HG02759 (cell line): ENCODE results near the gene TYSND1.
"Not testable (repeated sequence)": the region's sequence is repeated elsewhere in the genome, so short reads cannot be mapped to it uniquely, and the experiment has no call there.

Source experiments
- ATAC-seq: cut with Tn5 transposase; IDR thresholded peaks from one replicate; pipeline ENCODE4 v1.9.1; 2021; ENCODE audit warnings: mild to moderate bottlenecking, moderate library complexity; ENCODE audit not compliant: unreplicated experiment

The TYSND1 gene

GRCh38 chr10:70135046-70135445 is 11.5 kb downstream of the TYSND1 start:
- ATAC-seq, result no peak

- ATAC-seq, result peak; percentile 86
Observed at GRCh38 chr10:70132098-70133029, 14.1 kb downstream of the TYSND1 start, which contains the start of gene AIFM2. TSS of gene AIFM2 (minus strand) at chr10:70132825. CDS start at chr10:70124084, 8,741 bp downstream.

DNA sequence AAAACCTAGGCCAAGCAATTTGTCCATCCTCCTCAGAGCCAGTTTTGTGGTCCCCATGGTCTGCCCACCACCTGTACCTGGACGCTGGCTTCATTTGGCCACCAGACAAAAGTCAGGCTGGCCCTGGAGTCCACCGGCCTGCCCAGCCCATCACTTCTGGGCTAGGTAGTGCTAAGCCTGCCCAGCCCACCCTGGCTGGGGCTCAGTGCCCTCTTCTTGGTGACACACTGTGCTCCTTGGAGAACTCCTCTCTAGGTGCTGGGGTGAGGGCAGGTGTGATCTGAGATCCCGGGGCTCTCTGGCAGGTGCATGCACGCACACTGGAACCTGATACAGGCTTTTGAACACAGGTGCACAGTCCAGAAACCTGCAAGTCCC is 15.0 kb downstream of the TYSND1 start:
- ATAC-seq, result no peak

DNA sequence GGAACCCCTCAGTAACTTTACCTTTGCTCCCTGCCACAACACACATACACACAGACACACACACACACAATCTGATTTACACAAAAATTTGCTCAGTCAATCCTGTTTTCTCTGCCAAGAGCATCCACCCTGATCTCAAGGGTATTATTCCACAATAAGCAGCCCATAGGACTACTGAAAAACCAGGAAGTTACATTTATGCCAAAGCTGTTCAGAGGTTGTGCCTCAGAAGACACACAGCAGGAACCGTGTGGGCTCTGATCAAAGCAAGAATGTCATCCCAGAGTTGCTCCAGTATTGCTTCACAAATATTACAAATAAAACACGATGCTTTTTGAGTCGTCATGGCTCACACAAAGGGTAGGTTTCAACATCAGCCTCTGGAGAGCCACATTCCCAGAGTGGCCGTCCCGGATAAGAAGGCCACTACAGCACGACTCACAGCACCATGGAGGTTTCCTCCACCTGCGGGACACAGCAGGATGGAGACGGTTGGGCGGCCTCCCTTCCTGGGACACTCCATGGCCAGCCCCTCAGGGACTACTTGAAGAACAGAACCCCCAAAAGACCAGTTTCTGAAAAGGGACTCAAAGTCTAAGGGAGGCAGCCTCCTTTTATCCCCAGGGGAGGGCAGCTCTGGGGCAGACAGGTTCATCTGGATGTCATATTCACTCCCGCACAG is 15.5 kb downstream of the TYSND1 start:
- no peak for ATAC-seq

- ATAC-seq, result no peak
Observed at GRCh38 chr10:70126700-70127395, 19.7 kb downstream of the TYSND1 start.

- peak; percentile 44 for ATAC-seq
Observed at GRCh38 chr10:70125918-70126552, 20.5 kb downstream of the TYSND1 start.

- ATAC-seq, result no peak
Observed at GRCh38 chr10:70124918-70125317, 21.6 kb downstream of the TYSND1 start.

DNA sequence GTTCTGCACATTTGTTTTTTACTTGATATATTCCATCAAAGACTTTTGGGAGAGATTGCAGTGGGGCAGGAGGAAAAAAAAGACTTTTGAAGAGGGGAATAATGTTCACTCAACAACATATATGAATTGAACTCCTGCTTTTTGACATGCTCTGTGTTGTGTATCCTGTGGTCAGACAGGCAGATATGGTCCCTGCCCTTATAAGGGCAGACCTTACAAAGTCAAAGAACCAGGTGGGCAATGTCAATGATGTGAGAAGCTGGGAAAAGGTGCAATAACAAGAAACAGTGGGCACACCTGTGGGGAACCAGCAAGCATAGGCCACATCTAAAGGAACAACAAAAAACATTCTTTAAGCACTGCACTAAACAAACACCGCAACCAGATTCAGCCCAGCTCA is 22.1 kb downstream of the TYSND1 start:
- no peak for ATAC-seq

DNA sequence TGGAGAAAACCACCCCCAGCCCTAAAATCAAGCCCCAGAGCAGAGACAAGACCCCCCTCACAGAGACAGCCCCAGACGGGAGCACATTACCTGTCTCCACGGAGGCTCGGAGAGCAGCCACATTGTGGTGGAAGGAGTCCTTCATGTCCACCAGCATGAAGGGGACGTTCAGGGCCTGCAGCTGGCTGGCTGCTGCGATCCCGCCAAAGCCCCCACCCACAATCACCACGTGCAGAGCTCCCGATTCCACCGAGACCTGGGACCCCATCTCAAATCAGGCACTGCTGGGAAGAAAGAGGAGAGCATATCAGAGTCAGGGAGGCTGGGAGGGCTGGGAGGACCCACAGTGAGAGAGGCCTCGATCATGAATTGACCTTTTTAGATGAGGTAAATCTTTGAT is 22.7 kb downstream of the TYSND1 start:
- no peak for ATAC-seq

- not testable (repeated sequence) for ATAC-seq
Observed at GRCh38 chr10:70123166-70123565, 23.3 kb downstream of the TYSND1 start.

GRCh38 chr10:70122742-70123141 is 23.8 kb downstream of the TYSND1 start:
- ATAC-seq, result no peak

- no peak for ATAC-seq
Observed at GRCh38 chr10:70121281-70121949, 25.1 kb downstream of the TYSND1 start.

DNA sequence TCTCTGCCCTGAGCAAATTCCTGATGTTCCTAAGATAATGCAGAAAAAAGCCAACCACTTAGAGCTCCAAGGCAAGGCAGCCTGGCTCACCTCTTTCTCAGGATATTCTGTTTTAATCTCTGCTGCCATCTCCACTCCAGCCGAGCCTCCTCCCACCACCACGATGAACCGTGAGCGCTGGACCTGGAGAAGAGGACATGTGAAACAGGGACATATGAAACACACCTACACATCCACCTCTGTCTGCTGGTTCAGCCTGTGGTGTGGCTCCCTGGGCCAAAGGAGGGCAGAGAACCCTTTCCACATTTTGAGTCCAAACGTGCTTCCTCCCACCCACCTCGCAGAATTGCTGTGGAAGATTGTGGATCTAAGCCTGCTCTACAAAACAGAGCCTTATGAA is 26.1 kb downstream of the TYSND1 start:
- no peak for ATAC-seq

- ATAC-seq, result no peak
Observed at GRCh38 chr10:70119623-70120022, 26.9 kb downstream of the TYSND1 start.

DNA sequence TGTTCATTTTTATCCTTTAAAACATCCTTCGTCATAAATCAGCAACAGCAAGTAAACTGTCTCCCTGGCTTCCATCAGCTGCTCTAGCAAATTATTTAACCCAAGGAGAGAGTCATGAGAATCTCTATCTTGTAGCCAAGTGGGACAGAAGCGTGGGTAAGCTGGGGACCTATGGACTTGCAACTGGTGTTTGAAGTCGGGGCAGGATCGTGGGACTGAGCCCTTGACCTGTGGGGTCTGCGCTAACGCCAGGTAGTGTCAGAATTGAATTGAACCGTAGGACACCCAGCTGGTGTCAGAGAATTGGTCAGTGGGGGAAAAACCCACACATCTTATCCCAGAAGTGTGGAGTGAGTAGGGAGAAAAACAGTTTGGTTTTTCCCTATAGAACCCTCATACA is 27.3 kb downstream of the TYSND1 start:
- no peak for ATAC-seq

- no peak for ATAC-seq
Observed at GRCh38 chr10:70118196-70118595, 28.3 kb downstream of the TYSND1 start.

GRCh38 chr10:70117646-70118045 is 28.9 kb downstream of the TYSND1 start:
- ATAC-seq, result no peak

- peak; percentile 60 for ATAC-seq
Observed at GRCh38 chr10:70115948-70116682, 30.4 kb downstream of the TYSND1 start.

DNA sequence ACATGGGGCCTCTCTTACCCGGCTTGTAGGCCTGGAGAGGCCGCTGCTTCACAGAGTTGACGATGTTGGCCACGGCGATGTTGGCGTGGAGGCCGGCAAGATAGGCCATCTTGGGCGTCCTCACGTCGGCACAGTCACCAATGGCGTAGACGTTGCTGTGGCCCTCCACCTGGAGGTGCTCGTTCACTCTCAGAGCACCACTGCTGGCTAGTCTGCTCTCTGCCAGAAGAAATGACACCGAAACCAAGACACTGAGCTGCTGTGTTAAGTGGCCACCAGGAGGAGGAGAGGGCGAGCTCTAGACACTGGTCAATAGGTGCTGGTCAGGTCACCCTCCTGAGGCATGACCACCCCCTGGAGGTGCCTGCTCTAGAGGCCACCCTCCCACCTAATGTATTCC is 31.6 kb downstream of the TYSND1 start:
- ATAC-seq, result no peak

DNA sequence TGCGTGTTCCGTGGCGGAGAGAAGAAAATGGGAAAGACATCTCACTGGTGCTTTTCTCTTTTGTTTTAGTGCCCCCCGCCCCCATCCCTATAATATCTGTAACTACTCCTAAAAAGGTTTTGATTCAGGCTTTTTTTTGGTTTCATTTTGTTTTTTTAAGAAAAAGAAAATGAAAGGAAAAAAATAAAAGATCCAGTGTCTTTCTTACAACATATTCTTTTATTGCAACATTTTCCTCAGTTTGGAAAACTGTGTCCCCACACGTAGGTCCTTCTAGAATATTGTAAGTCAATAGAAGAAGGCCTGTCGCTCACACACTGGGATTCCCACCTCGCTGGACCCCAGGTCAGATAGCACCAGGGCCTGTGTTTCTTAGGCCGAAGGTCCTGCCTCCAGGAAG is 34.4 kb downstream of the TYSND1 start:
- no peak for ATAC-seq
